CD4-positive, alpha-beta memory T cell (primary cell): ENCODE results near the gene ATXN7L1. TPM values are rescaled to one million over a fixed set of nuclear protein-coding genes. Genes with fewer than 3 reads are reported as not detected.

Source experiments
- CTCF ChIA-PET: fragments of 350-600 bp; sonication (Branson Sonifier 250); formaldehyde crosslinking; loops from one replicate; lab custom pipeline; 2021; ENCODE audit warnings: inconsistent platforms; ENCODE audit not compliant: partially characterized antibody; lab: Charles Lee
- POLR2A ChIA-PET: fragments of 350-600 bp; sonication (Branson Sonifier 250); formaldehyde crosslinking; loops from one replicate; lab custom pipeline; 2021; ENCODE audit not compliant: partially characterized antibody; lab: Charles Lee
- DNase-seq, 5 donors: peaks; one replicate each; pipeline versions ENCODE4 v3.0.0 to v3.0.0-alpha.2; 2020 to 2022; ENCODE audit warnings: mixed read lengths in 1 of 5
- H3K27ac ChIP-seq: one replicate; pipeline ENCODE4 v1.7.0; 2013; ENCODE audit warnings: low read depth, low read length
- H3K27me3 ChIP-seq: 2 replicates; pipeline ENCODE4 v1.7.0; 2013; ENCODE audit warnings: mild to moderate bottlenecking, low read length, moderate library complexity; ENCODE audit not compliant: insufficient read depth
- H3K36me3 ChIP-seq: 2 replicates; pipeline ENCODE4 v1.7.0; 2013; ENCODE audit warnings: mild to moderate bottlenecking, low read length, moderate library complexity; ENCODE audit not compliant: insufficient read depth
- H3K4me1 ChIP-seq: 2 replicates; pipeline ENCODE4 v1.7.0; 2013; ENCODE audit warnings: mild to moderate bottlenecking, low read length, moderate library complexity; ENCODE audit not compliant: insufficient read depth
- H3K4me3 ChIP-seq, 2 donors: one replicate each; pipeline ENCODE4 v1.7.0; 2013; ENCODE audit warnings: low read length in 2 of 2, mild to moderate bottlenecking in 1 of 2
- H3K9me3 ChIP-seq, 2 donors: one replicate each; pipeline ENCODE4 v1.7.0; 2013; ENCODE audit warnings: low read length in 2 of 2, control low read depth in 1 of 2; ENCODE audit not compliant: control insufficient read depth in 1 of 2
- H3K27ac Mint-ChIP-seq, 7 donors: one replicate each; pipeline ENCODE4 v1.8.0; 2020 to 2021; ENCODE audit warnings: mixed read lengths in 7 of 7, mild to moderate bottlenecking in 6 of 7, inconsistent platforms in 3 of 7, moderate library complexity in 3 of 7
- H3K27me3 Mint-ChIP-seq, 2 donors: one replicate each; pipeline ENCODE4 v1.8.0; 2020 to 2021; ENCODE audit warnings: mixed read lengths in 2 of 2
- H3K36me3 Mint-ChIP-seq, 2 donors: one replicate each; pipeline ENCODE4 v1.8.0; 2020 to 2021; ENCODE audit warnings: mixed read lengths in 2 of 2, inconsistent platforms in 1 of 2, mild to moderate bottlenecking in 1 of 2
- H3K4me1 Mint-ChIP-seq, 4 donors: one replicate each; pipeline ENCODE4 v1.8.0; 2020 to 2021; ENCODE audit warnings: mixed read lengths in 4 of 4, mild to moderate bottlenecking in 1 of 4
- H3K4me3 Mint-ChIP-seq, 8 donors: one replicate each; pipeline ENCODE4 v1.8.0; 2020 to 2021; ENCODE audit warnings: mixed read lengths in 8 of 8, mild to moderate bottlenecking in 7 of 8, moderate library complexity in 6 of 8, inconsistent platforms in 3 of 8
- H3K9me3 Mint-ChIP-seq, 8 donors: one replicate each; pipeline ENCODE4 v1.8.0; 2020 to 2021; ENCODE audit warnings: mixed read lengths in 8 of 8, mild to moderate bottlenecking in 5 of 8, inconsistent platforms in 3 of 8, moderate library complexity in 1 of 8
- intact Hi-C: fragments of 100-400 bp; cut with micrococcal nuclease; formaldehyde crosslinking; loops from one replicate; pipeline ENCODE4 v1.15.1; 2023
- polyA plus RNA-seq, 2 donors: library from polyadenylated mRNA; unstranded; fragments of 300-500 nt; fragmentation: Illumina TruSeq; gene quantifications; one replicate each; pipeline ENCODE4 v1.2.3, GENCODE V29; 2021
- total RNA-seq, 2 experiments: library from RNA; stranded (reverse); gene quantifications; one replicate each; pipeline ENCODE4 v1.2.3, GENCODE V29; 2021

The ATXN7L1 gene
- total and polyA plus RNA-seq, 4 experiments from 2014 or later, result 8.7 to 62.2 (median 42.6) TPM

GRCh38 chr7:105577251-105577650, 299.1 kb downstream of the ATXN7L1 start:
- no peaks in the 10 kb centered on the region for H3K36me3 Mint-ChIP-seq
- intact Hi-C loops, result no loop called here
- DNase-seq, result no peak
- Histone ChIP-seq H3K27ac (no peak overlapping the region), H3K4me1 (no peaks in the 10 kb centered on the region), H3K4me3 (no peak overlapping the region), H3K36me3 (no peaks in the 10 kb centered on the region), H3K27me3 (no peaks in the 10 kb centered on the region), H3K9me3 (no peaks in the 10 kb centered on the region)
- no peaks in the 10 kb centered on the region for H3K9me3 Mint-ChIP-seq
- peak overlapping the region in 2 of 7 donors; percentile 4 to 52 for H3K27ac Mint-ChIP-seq
- CTCF ChIA-PET, result no interaction called here
- peaks cover 0 to under 1% of the 10 kb centered on the region in 2 donors for H3K27me3 Mint-ChIP-seq
- POLR2A ChIA-PET, result no interaction called here
- H3K4me3 Mint-ChIP-seq, result no peak overlapping the region
- H3K4me1 Mint-ChIP-seq, result peaks cover 0 to 8% (median 2%) of the 10 kb centered on the region in 4 donors

- no peak overlapping the region for H3K27ac Mint-ChIP-seq
- H3K9me3 Mint-ChIP-seq, result no peaks in the 10 kb centered on the region
- Histone ChIP-seq H3K4me1 (no peaks in the 10 kb centered on the region), H3K27me3 (no peaks in the 10 kb centered on the region), H3K4me3 (no peak overlapping the region), H3K36me3 (peaks cover 10% of the 10 kb centered on the region), H3K9me3 (no peaks in the 10 kb centered on the region), H3K27ac (no peak overlapping the region)
- no peaks in the 10 kb centered on the region for H3K27me3 Mint-ChIP-seq
- no peak for DNase-seq
- H3K4me1 Mint-ChIP-seq, result no peaks in the 10 kb centered on the region
- POLR2A ChIA-PET, result no interaction called here
- intact Hi-C loops, result no loop called here
- CTCF ChIA-PET, result no interaction called here
- H3K4me3 Mint-ChIP-seq, result no peak overlapping the region
- H3K36me3 Mint-ChIP-seq, result peaks cover 15 to 18% of the 10 kb centered on the region in 2 donors
Observed at GRCh38 chr7:105571891-105572290, 304.5 kb downstream of the ATXN7L1 start.

DNA sequence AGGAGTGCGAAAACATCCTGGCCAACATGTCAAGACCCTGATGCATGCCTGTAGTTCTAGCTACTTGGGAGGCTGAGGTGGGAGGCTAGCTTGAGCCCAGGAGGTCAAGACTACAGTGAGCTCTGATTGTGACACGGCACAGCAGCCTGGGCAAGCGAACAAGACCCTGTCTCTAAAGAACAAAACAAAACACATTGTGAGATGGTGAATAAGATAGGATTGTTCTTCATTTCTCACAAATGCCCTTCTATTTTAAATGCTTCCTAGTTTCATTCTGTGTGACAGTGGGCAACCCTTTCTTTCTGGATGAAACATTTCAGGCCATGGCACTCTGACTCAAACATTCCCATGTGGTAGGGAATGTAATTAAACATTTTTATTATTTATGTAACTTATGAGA, 308.6 kb downstream of the ATXN7L1 start:
- DNase-seq, result no peak
- H3K27ac ChIP-seq, result no peak overlapping the region
- H3K27me3 Mint-ChIP-seq, result no peaks in the 10 kb centered on the region
- H3K4me1 ChIP-seq, result no peaks in the 10 kb centered on the region
- no peaks in the 10 kb centered on the region for H3K9me3 ChIP-seq
- no peaks in the 10 kb centered on the region for H3K9me3 Mint-ChIP-seq
- peaks cover 30 to 43% of the 10 kb centered on the region in 2 donors for H3K36me3 Mint-ChIP-seq
- peaks cover 29% of the 10 kb centered on the region for H3K36me3 ChIP-seq
- H3K27ac Mint-ChIP-seq, result peak overlapping the region in 1 of 7 donors; percentile 53
- CTCF ChIA-PET, result no interaction called here
- no peaks in the 10 kb centered on the region for H3K27me3 ChIP-seq
- H3K4me3 ChIP-seq, result no peak overlapping the region
- no peaks in the 10 kb centered on the region for H3K4me1 Mint-ChIP-seq
- POLR2A ChIA-PET, result no interaction called here
- H3K4me3 Mint-ChIP-seq, result no peak overlapping the region
- intact Hi-C loops, result no loop called here

DNA sequence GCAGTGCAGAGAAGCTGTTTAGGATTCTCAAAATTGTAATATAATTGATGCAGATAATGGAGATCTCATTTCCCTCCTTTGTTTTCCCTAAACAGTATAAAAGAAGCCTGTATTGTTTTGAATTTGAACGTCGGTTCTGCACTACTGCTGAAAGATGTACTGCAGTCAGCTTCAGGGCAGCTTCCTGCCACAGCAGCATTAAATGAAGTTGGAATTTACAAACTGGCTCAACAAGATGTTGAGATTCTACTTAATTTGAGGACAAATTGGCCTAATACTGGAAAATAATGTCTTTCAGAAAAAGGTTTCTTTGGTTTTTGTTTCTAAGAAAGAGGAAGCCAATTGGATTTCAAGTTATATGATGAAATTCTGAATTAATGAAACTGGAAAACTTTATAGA, 309.4 kb downstream of the ATXN7L1 start:
- Mint-ChIP-seq H3K27ac (no peak overlapping the region), H3K27me3 (no peaks in the 10 kb centered on the region), H3K4me3 (no peak overlapping the region), H3K9me3 (no peaks in the 10 kb centered on the region), H3K4me1 (no peaks in the 10 kb centered on the region), H3K36me3 (peaks cover 31 to 48% of the 10 kb centered on the region in 2 donors)
- Histone ChIP-seq H3K4me3 (no peak overlapping the region), H3K27ac (no peak overlapping the region), H3K36me3 (peaks cover 29% of the 10 kb centered on the region), H3K9me3 (no peaks in the 10 kb centered on the region), H3K27me3 (no peaks in the 10 kb centered on the region), H3K4me1 (no peaks in the 10 kb centered on the region)
- ChIA-PET CTCF (no interaction called here), POLR2A (interaction anchor here (0.9 kb wide), 1 partner anchor 34 kb away, joined by 3 read pairs; no protein-coding TSS in a partner anchor)
- no peak for DNase-seq
- intact Hi-C loops, result no loop called here

DNA sequence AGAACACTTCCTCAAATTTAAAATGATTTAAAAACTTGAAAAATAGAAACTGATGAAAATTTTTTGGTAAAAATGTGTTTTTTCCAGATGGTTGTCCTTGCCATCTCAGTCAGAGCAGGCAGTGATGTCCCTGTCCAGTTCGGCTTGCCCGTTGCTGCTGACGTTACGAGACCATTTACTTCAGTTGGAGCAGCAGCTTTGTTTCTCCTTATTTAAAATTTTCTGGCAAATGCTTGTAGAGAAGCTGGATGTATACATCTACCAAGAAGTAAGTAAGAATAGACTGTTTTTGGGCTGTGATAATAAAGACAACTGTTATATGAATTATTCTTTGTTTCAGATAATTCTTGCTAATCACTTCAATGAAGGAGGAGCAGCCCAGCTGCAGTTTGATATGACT, 311.2 kb downstream of the ATXN7L1 start:
- Mint-ChIP-seq H3K4me1 (peaks cover 0 to 1% (median 0%) of the 10 kb centered on the region in 4 donors), H3K27me3 (no peaks in the 10 kb centered on the region), H3K4me3 (no peak overlapping the region), H3K36me3 (peaks cover 33 to 51% of the 10 kb centered on the region in 2 donors), H3K27ac (no peak overlapping the region), H3K9me3 (no peaks in the 10 kb centered on the region)
- ChIA-PET POLR2A (no interaction called here), CTCF (interaction anchor here (1.2 kb wide), 1 partner anchor 683 kb away, joined by 3 read pairs; no protein-coding TSS in a partner anchor)
- intact Hi-C loops, result no loop called here
- H3K27ac ChIP-seq, result no peak overlapping the region
- H3K27me3 ChIP-seq, result no peaks in the 10 kb centered on the region
- DNase-seq, result no peak
- peaks cover 29% of the 10 kb centered on the region for H3K36me3 ChIP-seq
- H3K4me3 ChIP-seq, result no peak overlapping the region
- no peaks in the 10 kb centered on the region for H3K4me1 ChIP-seq
- no peaks in the 10 kb centered on the region for H3K9me3 ChIP-seq

DNA sequence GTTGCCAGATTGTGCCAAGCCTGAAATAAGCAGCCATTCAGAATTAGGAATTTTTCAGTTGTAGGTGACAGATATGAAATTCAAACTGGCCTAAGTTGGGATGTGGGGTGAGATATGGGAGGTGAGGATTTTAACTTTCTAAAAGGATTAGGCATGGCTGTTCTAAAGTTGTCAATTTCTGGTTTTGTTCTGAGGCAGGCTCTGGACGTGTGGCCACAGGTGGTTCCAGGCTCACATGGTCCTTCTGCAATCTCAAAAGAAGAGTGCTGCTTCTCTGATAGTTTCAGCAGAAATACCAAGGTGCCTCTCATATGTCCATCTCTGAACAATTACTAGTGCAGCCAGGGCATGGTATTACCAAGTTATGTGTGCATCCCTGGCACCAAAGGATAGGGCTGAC, 316.5 kb downstream of the ATXN7L1 start:
- Histone ChIP-seq H3K9me3 (no peaks in the 10 kb centered on the region), H3K4me3 (no peak overlapping the region), H3K27ac (no peak overlapping the region), H3K4me1 (no peaks in the 10 kb centered on the region), H3K27me3 (no peaks in the 10 kb centered on the region), H3K36me3 (peaks cover 18% of the 10 kb centered on the region)
- Mint-ChIP-seq H3K27me3 (no peaks in the 10 kb centered on the region), H3K9me3 (no peaks in the 10 kb centered on the region), H3K36me3 (peaks cover 24 to 48% of the 10 kb centered on the region in 2 donors), H3K4me1 (peaks cover 0 to 3% (median 0%) of the 10 kb centered on the region in 4 donors), H3K27ac (no peak overlapping the region), H3K4me3 (no peak overlapping the region)
- intact Hi-C loops, result no loop called here
- no peak for DNase-seq
- ChIA-PET POLR2A (interaction anchor here (0.6 kb wide), 1 partner anchor 29 kb away, joined by 3 read pairs; no protein-coding TSS in a partner anchor), CTCF (interaction anchor here (0.6 kb wide), 1 partner anchor 35 kb away, joined by 3 read pairs; no protein-coding TSS in a partner anchor)
